C4-2B (cell line): ENCODE data around the gene DNAAF3.

Experiments used
- ZFX ChIP-seq: fragments of 450-650 bp; IDR thresholded peaks from 2 replicates; pipeline ENCODE4 v1.6.1; 2017
- TF ChIP-seq, protein P1 (sequence below): fragments of 450-650 bp; conservative IDR thresholded peaks from 2 replicates; pipeline ENCODE4 v1.5.1; 2017; ENCODE audit warnings: mild to moderate bottlenecking

DNA sequence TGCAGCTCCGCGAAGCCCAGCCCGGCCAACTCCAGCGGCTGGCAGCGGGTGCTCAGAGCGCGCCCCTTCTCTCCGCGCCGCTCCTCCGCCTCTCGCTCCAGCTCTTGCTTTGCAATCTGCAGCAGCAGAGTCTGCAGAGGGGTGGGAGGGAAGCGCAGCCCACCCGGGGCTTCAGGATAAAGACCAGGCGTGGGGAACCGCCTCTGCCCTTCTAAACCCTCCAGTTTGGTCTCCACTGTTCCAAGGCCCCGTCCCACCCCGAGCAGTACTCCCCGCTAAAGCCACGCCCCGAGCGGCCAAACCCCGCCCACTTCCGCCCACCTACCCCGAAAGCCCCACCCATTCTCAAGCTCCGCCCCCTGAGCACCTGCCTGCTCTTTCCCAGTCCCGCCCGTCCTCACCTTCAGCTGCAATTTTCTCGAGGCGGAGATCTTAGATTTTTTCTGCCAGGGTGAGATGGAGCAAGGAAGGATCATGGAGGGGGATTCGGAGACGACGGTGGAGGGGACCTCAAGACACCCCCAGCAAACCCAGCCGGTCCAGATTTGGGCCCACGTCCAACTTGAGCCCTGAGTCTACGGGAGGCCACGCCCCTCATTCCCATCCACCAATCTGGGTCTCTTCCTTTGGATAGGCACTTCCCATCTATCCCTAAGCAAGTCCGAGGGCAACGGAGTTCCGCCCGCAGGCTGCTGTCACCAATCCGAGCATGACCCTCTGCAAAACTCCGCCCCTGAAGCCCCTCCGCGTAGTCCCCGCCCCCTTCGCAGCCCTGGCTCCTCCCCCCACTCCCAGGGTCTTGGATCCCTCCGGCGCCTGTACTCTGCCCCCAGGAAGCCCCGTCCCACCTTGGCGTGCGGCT lies 10.0 kb downstream of the DNAAF3 start:
- TF ChIP-seq, protein P1, sequence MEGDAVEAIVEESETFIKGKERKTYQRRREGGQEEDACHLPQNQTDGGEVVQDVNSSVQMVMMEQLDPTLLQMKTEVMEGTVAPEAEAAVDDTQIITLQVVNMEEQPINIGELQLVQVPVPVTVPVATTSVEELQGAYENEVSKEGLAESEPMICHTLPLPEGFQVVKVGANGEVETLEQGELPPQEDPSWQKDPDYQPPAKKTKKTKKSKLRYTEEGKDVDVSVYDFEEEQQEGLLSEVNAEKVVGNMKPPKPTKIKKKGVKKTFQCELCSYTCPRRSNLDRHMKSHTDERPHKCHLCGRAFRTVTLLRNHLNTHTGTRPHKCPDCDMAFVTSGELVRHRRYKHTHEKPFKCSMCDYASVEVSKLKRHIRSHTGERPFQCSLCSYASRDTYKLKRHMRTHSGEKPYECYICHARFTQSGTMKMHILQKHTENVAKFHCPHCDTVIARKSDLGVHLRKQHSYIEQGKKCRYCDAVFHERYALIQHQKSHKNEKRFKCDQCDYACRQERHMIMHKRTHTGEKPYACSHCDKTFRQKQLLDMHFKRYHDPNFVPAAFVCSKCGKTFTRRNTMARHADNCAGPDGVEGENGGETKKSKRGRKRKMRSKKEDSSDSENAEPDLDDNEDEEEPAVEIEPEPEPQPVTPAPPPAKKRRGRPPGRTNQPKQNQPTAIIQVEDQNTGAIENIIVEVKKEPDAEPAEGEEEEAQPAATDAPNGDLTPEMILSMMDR = no peak
- TF ChIP-seq ZFX = no peak
